GM18519 (cell line): ENCODE measurements around the gene EIF3L.
"Not testable (repeated sequence)": the region's sequence is repeated elsewhere in the genome, so short reads cannot be mapped to it uniquely, and the experiment has no call there.

ENCODE experiments used
- ATAC-seq: cut with Tn5 transposase; IDR thresholded peaks from one replicate; pipeline ENCODE4 v1.9.1; 2021; ENCODE audit warnings: mild to moderate bottlenecking, moderate library complexity; ENCODE audit not compliant: unreplicated experiment, low FRiP score

EIF3L gene

GRCh38 chr22:37849089-37849751, at the start of gene EIF3L:
Gene EIF3L, plus strand, starts transcription at chr22:37849419. Its CDS starts 31 bp downstream, at chr22:37849450.
- peak; percentile 52 for ATAC-seq

GRCh38 chr22:37799979-37800378, 49.2 kb upstream of the EIF3L start:
- ATAC-seq: not testable (repeated sequence)

- ATAC-seq: no peak
Measured at GRCh38 chr22:37801946-37802309, 47.3 kb upstream of the EIF3L start.

- ATAC-seq: no peak
Measured at GRCh38 chr22:37802310-37803194, 46.7 kb upstream of the EIF3L start.

GRCh38 chr22:37803195-37803638, 46.0 kb upstream of the EIF3L start:
- ATAC-seq: no peak

- no peak for ATAC-seq
Measured at GRCh38 chr22:37803639-37804351, 45.4 kb upstream of the EIF3L start.

GRCh38 chr22:37804352-37804880, 44.8 kb upstream of the EIF3L start:
- no peak for ATAC-seq

GRCh38 chr22:37804881-37805809, 44.1 kb upstream of the EIF3L start:
- no peak for ATAC-seq

- ATAC-seq: no peak
Measured at GRCh38 chr22:37805810-37806277, 43.4 kb upstream of the EIF3L start.

GRCh38 chr22:37806409-37807333, 42.5 kb upstream of the EIF3L start:
- ATAC-seq: no peak

- ATAC-seq: peak; percentile 53
Measured at GRCh38 chr22:37807410-37808293, 41.6 kb upstream of the EIF3L start, which contains the start of gene GCAT. Gene GCAT, plus strand, starts transcription at chr22:37807934. Its CDS starts 34 bp downstream, at chr22:37807968.

GRCh38 chr22:37808294-37808657, 40.9 kb upstream of the EIF3L start:
- ATAC-seq: no peak

GRCh38 chr22:37809672-37810333, 39.4 kb upstream of the EIF3L start:
- no peak for ATAC-seq

- ATAC-seq: no peak
Measured at GRCh38 chr22:37811867-37812266, 37.4 kb upstream of the EIF3L start.

- ATAC-seq: no peak
Measured at GRCh38 chr22:37812869-37813678, 36.1 kb upstream of the EIF3L start.

- no peak for ATAC-seq
Measured at GRCh38 chr22:37815593-37815992, 33.6 kb upstream of the EIF3L start.
